Islet of Langerhans (tissue), 1 donor: Measurements from ENCODE around the gene IST1.
A peak's percentile ranks its signal among the peaks of the same experiment; 100 is the strongest.

Experiments used
- FAIRE-seq: peaks from one replicate; lab custom pipeline; 2011; peaks lifted over from hg19 to GRCh38; lab: Jason Lieb, UNC

Gene IST1

GRCh38 chr16:71919035-71919434, 23.7 kb downstream of the IST1 start:
- FAIRE-seq: no peak

- no peak for FAIRE-seq
Measured at GRCh38 chr16:71920658-71921057, 25.3 kb downstream of the IST1 start.

GRCh38 chr16:71923941-71924690, 28.8 kb downstream of the IST1 start:
- no peak for FAIRE-seq

GRCh38 chr16:71924710-71925109, 29.4 kb downstream of the IST1 start:
- FAIRE-seq: no peak

GRCh38 chr16:71927383-71927782, 32.1 kb downstream of the IST1 start:
- no peak for FAIRE-seq

GRCh38 chr16:71927787-71928186, 32.5 kb downstream of the IST1 start:
- FAIRE-seq: no peak

- no peak for FAIRE-seq
Measured at GRCh38 chr16:71929048-71929447, 33.7 kb downstream of the IST1 start.

- FAIRE-seq: no peak
Measured at GRCh38 chr16:71930013-71930563, 34.8 kb downstream of the IST1 start.

GRCh38 chr16:71931001-71931400, 35.7 kb downstream of the IST1 start:
- FAIRE-seq: no peak

- FAIRE-seq: no peak
Measured at GRCh38 chr16:71931599-71931998, 36.3 kb downstream of the IST1 start.

GRCh38 chr16:71933017-71933416, 37.7 kb downstream of the IST1 start:
- no peak for FAIRE-seq

- no peak for FAIRE-seq
Measured at GRCh38 chr16:71933913-71934695, 38.8 kb downstream of the IST1 start.

- no peak for FAIRE-seq
Measured at GRCh38 chr16:71937868-71938510, 42.7 kb downstream of the IST1 start.

GRCh38 chr16:71943887-71944286, 48.6 kb downstream of the IST1 start:
- no peak for FAIRE-seq

- no peak for FAIRE-seq
Measured at GRCh38 chr16:71945616-71946015, 50.3 kb downstream of the IST1 start.

- FAIRE-seq: no peak
Measured at GRCh38 chr16:71952825-71953224, 57.5 kb downstream of the IST1 start.

- FAIRE-seq: no peak
Measured at GRCh38 chr16:71954180-71954579, 58.8 kb downstream of the IST1 start.

GRCh38 chr16:71954699-71955195, 59.4 kb downstream of the IST1 start:
- no peak for FAIRE-seq

- no peak for FAIRE-seq
Measured at GRCh38 chr16:71956486-71956885, 61.2 kb downstream of the IST1 start.

- FAIRE-seq: peak; percentile 43
Measured at GRCh38 chr16:71961066-71962039, 66.0 kb downstream of the IST1 start.

GRCh38 chr16:71963125-71963875, 68.0 kb downstream of the IST1 start:
- FAIRE-seq: no peak
